Psoas muscle (tissue), 8 donors: ENCODE measurements around the gene FAM222B. TPM values are rescaled to one million over a fixed set of nuclear protein-coding genes. Genes with fewer than 3 reads are reported as not detected.

Experiments used
- ATAC-seq, 4 donors: fragments of 200-7000 bp; cut with Tn5 transposase; one replicate each; pipeline ENCODE4 v1.9.1; 2020; ENCODE audit warnings: moderate library complexity in 3 of 4, mild to moderate bottlenecking in 2 of 4
- DNase-seq, 2 donors: peaks; one replicate each; pipeline ENCODE4 v3.0.0-alpha.2; 2020
- H3K27ac ChIP-seq: fragments of 200-600 bp; one replicate; pipeline ENCODE4 v1.8.0; 2022
- H3K27me3 ChIP-seq, 3 donors: fragments of 200-600 bp in 1 of 3; one replicate each; pipeline versions ENCODE4 v1.6.1 to v1.8.0; 2013 to 2022; ENCODE audit warnings: low read length in 2 of 3, mild to moderate bottlenecking in 2 of 3, moderate library complexity in 1 of 3; ENCODE audit not compliant: insufficient read depth in 3 of 3
- H3K36me3 ChIP-seq, 2 donors: fragments of 200-600 bp in 1 of 2; one replicate each; pipeline versions ENCODE4 v1.6.1 to v1.8.0; 2013 to 2022; ENCODE audit warnings: low read depth in 1 of 2, mild to moderate bottlenecking in 1 of 2, moderate library complexity in 1 of 2; ENCODE audit not compliant: insufficient read depth in 1 of 2
- H3K4me1 ChIP-seq: fragments of 200-600 bp; one replicate; pipeline ENCODE4 v1.8.0; 2022
- H3K4me3 ChIP-seq: fragments of 200-600 bp; one replicate; pipeline ENCODE4 v1.8.0; 2022; ENCODE audit warnings: mild to moderate bottlenecking
- H3K9me3 ChIP-seq: fragments of 200-600 bp; one replicate; pipeline ENCODE4 v1.8.0; 2022
- CTCF ChIP-seq: fragments of 200-600 bp; IDR thresholded peaks from one replicate; pipeline ENCODE4 v1.8.0; 2022; ENCODE audit warnings: antibody characterized with exemption
- WGBS, 3 donors: extraction: QIAGEN DNeasy Blood & Tissue Kit; methylation state at CpG; one replicate each; pipeline versions ENCODE4 v1.1.6 to v1.1.7; 2013; 5-methylcytosine and 5-hydroxymethylcytosine counted together
- intact Hi-C, 2 donors: fragments of 100-400 bp; cut with DNase I; formaldehyde crosslinking; loops; one replicate each; pipeline versions ENCODE4 v1.11.0 to v1.14.2; 2022
- polyA plus RNA-seq, 3 donors: library from polyadenylated mRNA; stranded (reverse); fragments of 200-250 nt; gene quantifications; one replicate each; pipeline ENCODE4 v1.2.3, GENCODE V29; 2013
- total RNA-seq, 4 donors: library from RNA; stranded (reverse); fragmentation: NEBNext Ultra II Directional in 2 of 4; extraction: Animal tissue kit (Norgen Biotek cat#: 25700) in 2 of 4; gene quantifications; one replicate each; pipeline versions ENCODE4 v1.2.1 to v1.2.4, GENCODE V29; 2021 to 2023
- donor health status: healthy with polysubstance abuse.
- donor health status: DM: no; HTN: no; CAD: no; lungs with moderate emphysema.
- donor health status: Bipolar disorder and iron deficiency.
- donor health status: healthy.
- donor health status: DM: yes; HTN: yes; CAD: no.
- donor health status: DM: no; HTN: no; CAD: no.
- donor health status: DM: no; HTN: no; CAD: no.
- donor health status: DM: yes; HTN: yes; CAD: no.

FAM222B gene
- total and polyA plus RNA-seq, 7 donors = 22.4 to 66.2 (median 32.2) TPM

- 6 to 9% (median 8%) methylated on average over 1 of the region's 1 CpG for WGBS, 3 donors
- no peak for TF ChIP-seq CTCF
- intact Hi-C loops = no loop called here
- H3K27me3 ChIP-seq = no peaks in the 10 kb centered on the region
- ATAC-seq (peak in 2 of 4 donors; percentile 63 to 71), DNase-seq (no peak)
- no peak overlapping the region for H3K4me3 ChIP-seq
- no peak overlapping the region for H3K27ac ChIP-seq
- H3K36me3 ChIP-seq = peaks cover 0 to 7% of the 10 kb centered on the region in 2 donors
- H3K9me3 ChIP-seq = no peaks in the 10 kb centered on the region
- H3K4me1 ChIP-seq = peaks cover 6% of the 10 kb centered on the region
Measured at GRCh38 chr17:28777178-28777577, 65.4 kb downstream of the FAM222B start.

- H3K4me1 ChIP-seq = peaks cover 6% of the 10 kb centered on the region
- intact Hi-C loops = no loop called here
Measured at GRCh38 chr17:28774206-28774605, 68.4 kb downstream of the FAM222B start.

GRCh38 chr17:28773736-28774135 lies 68.9 kb downstream of the FAM222B start:
- H3K36me3 ChIP-seq = peaks cover 0 to 4% of the 10 kb centered on the region in 2 donors
- ATAC-seq = no peak
- no peak overlapping the region for H3K4me3 ChIP-seq
- H3K4me1 ChIP-seq = peaks cover 6% of the 10 kb centered on the region
- WGBS, 3 donors = 85 to 93% (median 92%) methylated on average over 6 of the region's 6 CpGs
- no peak overlapping the region for H3K27ac ChIP-seq
- H3K9me3 ChIP-seq = no peaks in the 10 kb centered on the region
- DNase-seq = no peak
- no peak for TF ChIP-seq CTCF
- H3K27me3 ChIP-seq = no peaks in the 10 kb centered on the region
- intact Hi-C loops = no loop called here

More at GRCh38 chr17:28774206-28774605, 68.4 kb downstream of the FAM222B start:
- H3K27ac ChIP-seq = no peak overlapping the region
- H3K36me3 ChIP-seq = peaks cover 0 to 4% of the 10 kb centered on the region in 2 donors
- H3K27me3 ChIP-seq = no peaks in the 10 kb centered on the region
- WGBS, 3 donors = 65 to 78% (median 71%) methylated on average over 3 of the region's 3 CpGs
- ATAC-seq (no peak), DNase-seq (no peak)
- TF ChIP-seq CTCF = no peak
- no peak overlapping the region for H3K4me3 ChIP-seq
- no peaks in the 10 kb centered on the region for H3K9me3 ChIP-seq

- ATAC-seq = no peak
- Histone ChIP-seq H3K4me3 (no peak overlapping the region), H3K36me3 (peaks cover 4 to 23% of the 10 kb centered on the region in 2 donors), H3K27ac (no peak overlapping the region), H3K27me3 (no peaks in the 10 kb centered on the region), H3K4me1 (peaks cover 13% of the 10 kb centered on the region), H3K9me3 (no peaks in the 10 kb centered on the region)
- peak in 1 of 2 donors; percentile 14 for DNase-seq
- 46 to 79% (median 60%) methylated on average over 4 of the region's 4 CpGs for WGBS, 3 donors
- intact Hi-C loops = loop anchor here in 1 of 2 donors (5.0 to 10.0 kb wide), 2 partner anchors 42 to 130 kb away; partner anchors contain the start of gene FLOT2
- TF ChIP-seq CTCF = no peak
Measured at GRCh38 chr17:28765038-28765437, 77.6 kb downstream of the FAM222B start.

GRCh38 chr17:28763804-28764266 lies 78.8 kb downstream of the FAM222B start:
- peak; percentile 67 to 74 for DNase-seq
- Histone ChIP-seq H3K27me3 (no peaks in the 10 kb centered on the region), H3K4me3 (no peak overlapping the region), H3K36me3 (peaks cover 4 to 35% of the 10 kb centered on the region in 2 donors), H3K27ac (no peak overlapping the region), H3K9me3 (no peaks in the 10 kb centered on the region), H3K4me1 (peaks cover 13% of the 10 kb centered on the region)
- peak; percentile 36 to 68 (median 51) for ATAC-seq
- 53 to 62% (median 56%) methylated on average over 5 of the region's 5 CpGs for WGBS, 3 donors
- TF ChIP-seq CTCF = peak; percentile 96
- intact Hi-C loops = loop anchor here (2.0 to 10.0 kb wide), 5 partner anchors 43 to 133 kb away; partner anchors contain the start of genes FAM222B (in 2 of the 2) and FLOT2 (in 2 of the 2)
